HG03378 (cell line): Measurements from ENCODE around the gene RNF217.

Experiments
- ATAC-seq: cut with Tn5 transposase; IDR thresholded peaks from one replicate; pipeline ENCODE4 v1.9.1; 2021; ENCODE audit warnings: mild to moderate bottlenecking, moderate library complexity; ENCODE audit not compliant: unreplicated experiment

Gene RNF217

DNA sequence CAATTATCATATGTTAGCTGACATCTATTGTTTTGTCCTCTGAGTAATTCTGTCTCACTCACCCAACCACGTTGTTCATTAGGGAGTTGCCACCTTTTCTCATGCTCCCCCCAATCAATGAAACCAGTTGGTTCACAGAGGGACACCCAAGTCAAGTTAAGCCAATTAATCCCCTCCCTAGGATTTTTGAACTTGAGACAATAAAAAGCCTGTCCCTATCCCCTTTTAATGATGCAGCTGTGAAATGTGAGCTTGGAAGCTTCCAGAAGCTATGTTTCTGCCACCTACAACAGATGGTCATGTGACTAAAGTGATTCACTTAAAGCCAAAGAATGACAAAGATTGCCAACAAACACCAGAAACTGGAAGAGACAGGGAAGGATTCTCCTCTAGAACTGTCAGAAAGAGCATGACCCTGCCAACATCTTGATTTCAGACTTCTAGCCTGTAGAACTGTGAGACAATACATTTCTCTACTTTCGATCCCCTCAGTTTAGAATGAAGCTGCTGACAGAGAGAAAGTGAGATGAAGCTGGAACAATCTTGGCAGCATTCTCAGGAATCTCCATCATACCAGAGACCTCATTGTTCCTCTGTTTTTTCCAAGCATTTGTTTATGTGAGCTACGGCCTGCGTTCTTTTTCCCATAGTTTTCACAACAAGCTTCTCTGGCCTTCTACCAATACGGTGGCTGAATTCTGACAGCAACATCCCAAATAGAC, 133.5 kb downstream of the RNF217 start:
- no peak for ATAC-seq

- ATAC-seq = no peak
Observed at GRCh38 chr6:125097186-125097585, 134.9 kb downstream of the RNF217 start.

DNA sequence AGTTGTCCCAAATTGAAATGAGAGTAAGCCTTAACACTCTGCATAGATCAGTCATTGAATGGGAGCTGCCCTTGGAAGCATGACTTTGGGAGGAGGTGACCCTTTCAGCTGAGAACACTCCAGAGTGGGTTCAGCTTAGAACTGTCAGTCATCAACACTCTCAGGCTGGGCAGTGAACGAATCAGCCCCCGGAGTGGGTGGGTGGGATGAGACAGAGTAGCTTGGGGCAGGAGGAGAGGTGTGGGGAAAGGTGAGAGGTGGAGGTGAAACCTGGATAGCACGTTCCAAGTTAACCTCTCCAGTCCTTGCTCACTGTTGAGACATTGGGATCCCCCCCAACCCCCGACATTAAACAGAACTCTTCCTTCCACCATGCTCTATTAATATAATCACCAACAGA, 136.0 kb downstream of the RNF217 start:
- ATAC-seq = no peak

DNA sequence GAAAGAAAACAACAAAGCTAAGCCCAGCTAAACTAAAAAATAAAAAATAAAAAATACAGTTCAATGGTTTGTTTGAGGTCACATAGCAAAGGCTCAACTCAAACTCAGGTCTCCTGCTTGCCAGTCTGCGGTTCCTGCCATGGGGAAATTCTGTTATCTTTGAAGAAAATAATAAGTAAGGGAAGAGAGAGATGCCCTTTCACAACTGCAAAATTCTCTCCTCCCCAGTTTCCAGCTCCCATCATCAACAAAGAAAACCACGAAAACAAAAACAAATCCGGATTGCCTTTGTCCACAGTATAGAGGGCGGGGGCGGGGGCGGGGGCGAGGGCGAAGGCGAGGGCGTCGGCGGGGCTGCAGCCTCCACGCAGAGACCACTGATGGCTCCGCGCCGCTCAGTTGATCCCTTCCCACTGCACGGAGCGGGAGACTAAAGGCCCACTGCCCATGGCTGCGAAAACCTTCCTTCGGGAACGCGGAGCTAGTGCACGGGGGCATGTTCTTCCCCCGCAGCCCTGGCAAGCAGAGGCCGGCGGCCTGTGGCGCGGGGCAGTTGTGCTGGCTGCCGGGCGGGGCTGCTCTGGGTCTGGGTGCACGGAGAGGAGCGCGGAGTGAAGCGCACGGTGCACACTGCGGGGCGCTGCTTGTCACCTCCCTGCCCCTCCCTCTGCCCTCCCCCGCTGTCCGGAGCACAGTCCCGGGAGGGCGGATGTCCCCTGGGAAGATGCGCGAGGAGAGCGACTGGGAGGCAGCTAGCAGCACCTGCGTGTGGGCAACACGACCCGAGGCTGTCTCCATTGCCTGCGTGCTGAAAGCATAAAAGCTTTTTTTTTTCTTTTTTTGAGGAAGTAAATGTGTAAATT, 137.2 kb downstream of the RNF217 start:
- ATAC-seq = no peak

DNA sequence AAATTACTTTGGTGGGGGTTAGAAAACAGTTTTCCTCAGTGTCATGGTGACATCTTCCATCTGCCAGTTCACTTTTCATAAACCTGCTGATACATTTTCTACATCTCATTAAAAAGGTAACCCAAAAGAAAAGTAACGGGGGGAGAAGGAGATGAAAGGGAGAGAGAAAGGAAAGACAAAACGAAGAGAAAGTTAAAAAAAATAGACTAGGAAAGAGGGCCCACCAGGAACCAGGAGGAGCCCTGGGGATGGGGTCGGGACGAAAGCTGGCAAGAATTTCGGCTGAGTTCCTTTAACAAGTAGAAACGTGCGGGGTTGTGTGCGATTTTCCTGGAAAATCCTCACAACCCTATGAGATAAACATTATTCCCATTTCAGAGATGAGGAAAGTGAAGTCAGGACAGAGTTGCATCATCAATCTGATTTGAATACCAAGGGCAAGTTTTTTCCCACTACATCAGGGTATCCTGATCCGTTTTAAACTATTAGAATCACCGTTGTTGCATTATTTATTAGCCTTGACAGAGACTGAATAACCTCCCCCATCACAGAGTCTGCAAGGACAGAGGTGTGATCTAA, 137.9 kb downstream of the RNF217 start:
- no peak for ATAC-seq

DNA sequence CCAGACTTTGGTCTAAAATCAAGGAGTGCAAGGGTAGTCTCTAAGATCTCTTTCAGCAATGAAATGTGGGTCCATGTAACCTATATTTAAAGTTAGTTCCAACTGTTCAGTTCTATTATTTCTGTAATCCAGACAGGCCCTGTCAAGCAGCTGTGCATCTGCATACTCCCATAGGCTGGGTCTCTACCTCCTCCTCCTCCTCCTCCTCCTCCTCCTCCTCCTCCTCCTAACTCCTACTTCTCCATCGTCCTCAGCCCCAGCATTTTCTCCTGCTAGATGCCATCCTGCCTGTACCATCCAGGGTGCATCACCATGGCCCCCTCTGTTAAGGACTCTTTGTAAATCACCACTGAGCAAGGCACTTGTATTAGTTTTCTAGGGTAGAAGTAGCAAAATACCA, 138.9 kb downstream of the RNF217 start:
- ATAC-seq = no peak

GRCh38 chr6:125101631-125102030, 139.4 kb downstream of the RNF217 start:
- no peak for ATAC-seq

DNA sequence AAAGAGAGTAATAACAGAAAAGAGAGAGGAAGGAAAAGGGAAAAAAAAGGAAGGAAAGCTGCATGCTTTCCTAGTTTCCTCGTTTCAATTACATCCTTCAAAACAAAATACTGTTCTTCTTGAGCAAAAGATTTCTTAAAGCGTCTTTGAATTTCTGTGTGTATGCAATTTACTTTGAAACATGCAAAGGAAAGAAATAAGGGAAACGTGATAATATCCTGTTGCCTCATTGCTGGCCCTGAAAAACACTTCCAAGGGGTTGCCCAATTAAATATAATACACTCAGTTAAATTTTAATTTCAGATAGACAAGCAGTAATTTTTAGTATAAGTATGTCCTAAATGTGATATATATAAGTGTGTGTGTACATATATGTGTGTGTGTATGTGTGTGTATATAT, 140.2 kb downstream of the RNF217 start:
- no peak for ATAC-seq

DNA sequence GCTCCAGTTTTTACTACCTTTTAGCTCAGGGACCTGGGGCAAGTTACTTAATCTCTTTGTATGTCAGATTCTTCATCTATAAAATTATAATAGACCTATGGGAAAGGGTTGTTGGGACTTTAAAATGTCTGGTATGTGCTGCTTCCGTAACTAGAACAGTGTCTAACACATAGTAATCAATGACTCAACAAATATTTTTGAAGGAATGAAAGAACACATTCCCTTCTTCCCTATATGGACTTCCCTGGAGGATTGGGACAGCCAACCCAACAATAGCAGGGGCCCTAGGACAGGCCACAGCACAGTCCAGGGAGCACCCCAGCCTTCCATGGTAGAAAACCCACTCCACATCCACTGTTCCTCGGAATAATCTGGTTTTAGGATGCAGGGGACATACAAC, 140.7 kb downstream of the RNF217 start:
- ATAC-seq = no peak

GRCh38 chr6:125104425-125104824, 142.2 kb downstream of the RNF217 start:
- ATAC-seq = no peak

GRCh38 chr6:125107048-125107447, 144.8 kb downstream of the RNF217 start:
- ATAC-seq = no peak

DNA sequence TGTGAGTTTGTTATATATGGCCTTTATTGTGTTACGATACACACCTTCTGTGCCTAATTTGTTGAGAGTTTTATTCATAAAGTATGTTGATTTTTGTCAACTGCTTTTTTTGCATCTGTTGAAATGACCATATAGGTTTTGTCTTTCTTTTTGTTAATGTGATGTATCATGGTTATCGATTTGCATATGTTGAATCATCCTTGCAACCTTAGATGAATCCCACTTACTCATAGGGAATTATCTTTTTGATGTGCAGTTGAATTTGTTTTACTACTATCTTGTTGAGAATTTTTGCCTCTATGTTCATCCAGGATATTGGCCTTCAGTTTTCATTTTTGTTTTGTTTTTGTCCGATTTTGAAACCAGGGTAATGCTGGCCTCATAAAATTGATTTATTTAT, 145.7 kb downstream of the RNF217 start:
- ATAC-seq = no peak

GRCh38 chr6:125110056-125110455, 147.8 kb downstream of the RNF217 start:
- no peak for ATAC-seq

- ATAC-seq = no peak
Observed at GRCh38 chr6:125111219-125111983, 149.2 kb downstream of the RNF217 start.

GRCh38 chr6:125112934-125113333, 150.7 kb downstream of the RNF217 start:
- ATAC-seq = no peak

- no peak for ATAC-seq
Observed at GRCh38 chr6:125114248-125114858, 152.1 kb downstream of the RNF217 start.

DNA sequence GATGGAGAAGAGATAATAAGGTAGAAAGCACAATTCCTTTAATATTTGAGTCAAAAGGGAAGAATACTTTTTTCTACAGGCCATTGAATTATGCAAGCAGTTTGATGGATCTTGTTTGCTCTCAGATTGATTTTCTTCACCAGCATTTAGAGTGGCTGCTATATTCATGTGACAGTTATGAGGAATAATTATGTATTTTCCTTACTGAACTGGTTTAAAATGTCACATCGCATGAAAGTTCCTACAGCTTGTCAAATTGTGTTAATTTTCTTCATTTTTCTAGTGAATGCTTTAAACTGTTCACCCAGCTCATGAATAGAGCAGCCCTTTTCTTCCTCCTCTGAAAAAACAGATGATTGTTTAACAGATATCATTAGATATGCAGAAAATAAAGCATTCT, 153.9 kb downstream of the RNF217 start:
- no peak for ATAC-seq

GRCh38 chr6:125116710-125117109, 154.5 kb downstream of the RNF217 start:
- no peak for ATAC-seq

DNA sequence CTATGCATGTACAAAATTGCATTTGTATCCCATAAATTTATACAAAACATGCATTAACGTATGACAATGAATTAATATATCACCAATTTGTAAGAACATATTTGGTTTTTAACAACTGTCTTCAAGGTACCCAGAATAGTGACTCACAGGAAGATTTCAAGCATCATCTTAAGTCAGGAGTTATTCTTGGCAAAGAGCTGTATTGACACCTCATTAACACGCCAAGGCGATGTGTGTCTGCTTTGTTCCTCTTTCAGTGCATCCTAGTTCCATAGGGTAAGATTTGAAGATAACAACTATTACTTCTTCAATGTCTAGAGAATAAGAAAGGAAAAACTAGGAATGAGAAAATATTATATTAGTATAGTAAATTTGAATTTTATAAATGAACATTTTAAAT, 155.6 kb downstream of the RNF217 start:
- no peak for ATAC-seq

- no peak for ATAC-seq
Observed at GRCh38 chr6:125120054-125120590, 157.9 kb downstream of the RNF217 start.
